Activated T-cell treated with anti-CD3 and anti-CD28 coated beads, Interleukin-2, amount 50 U/mL, for 24 hours (primary cell): ENCODE data around the gene EPHB1.
"Not testable (repeated sequence)": the region's sequence is repeated elsewhere in the genome, so short reads cannot be mapped to it uniquely, and the experiment has no call there.

Experiments
- DNase-seq: peaks from one replicate; pipeline ENCODE4 v3.0.0-alpha.2; 2020
- H3K27ac Mint-ChIP-seq: 2 replicates; pipeline ENCODE4 v1.8.0; 2020; ENCODE audit warnings: mild to moderate bottlenecking, mixed read lengths
- H3K27me3 Mint-ChIP-seq: 2 replicates; pipeline ENCODE4 v1.8.0; 2020; ENCODE audit warnings: mixed read lengths
- H3K36me3 Mint-ChIP-seq: 2 replicates; pipeline ENCODE4 v1.8.0; 2020; ENCODE audit warnings: low read depth, mixed read lengths
- H3K4me1 Mint-ChIP-seq: 2 replicates; pipeline ENCODE4 v1.8.0; 2020; ENCODE audit warnings: low read depth, mixed read lengths
- H3K4me3 Mint-ChIP-seq: 2 replicates; pipeline ENCODE4 v1.8.0; 2020; ENCODE audit warnings: mild to moderate bottlenecking, moderate library complexity, mixed read lengths
- H3K9me3 Mint-ChIP-seq: 2 replicates; pipeline ENCODE4 v1.8.0; 2020; ENCODE audit warnings: mixed read lengths

Gene EPHB1

GRCh38 chr3:135017003-135017893 lies 222.2 kb downstream of the EPHB1 start:
- Mint-ChIP-seq H3K27ac (no peak overlapping the region), H3K36me3 (no peaks in the 10 kb centered on the region), H3K4me3 (no peak overlapping the region), H3K27me3 (no peaks in the 10 kb centered on the region), H3K9me3 (no peaks in the 10 kb centered on the region), H3K4me1 (peaks cover 3% of the 10 kb centered on the region)
- DNase-seq: no peak

GRCh38 chr3:135018149-135018923 lies 223.3 kb downstream of the EPHB1 start:
- DNase-seq: no peak
- no peak overlapping the region for H3K4me3 Mint-ChIP-seq
- no peaks in the 10 kb centered on the region for H3K36me3 Mint-ChIP-seq
- H3K27ac Mint-ChIP-seq: no peak overlapping the region
- no peaks in the 10 kb centered on the region for H3K9me3 Mint-ChIP-seq
- H3K4me1 Mint-ChIP-seq: peaks cover 3% of the 10 kb centered on the region
- H3K27me3 Mint-ChIP-seq: no peaks in the 10 kb centered on the region

GRCh38 chr3:135020181-135020580 lies 225.1 kb downstream of the EPHB1 start:
- no peak for DNase-seq
- Mint-ChIP-seq H3K9me3 (no peaks in the 10 kb centered on the region), H3K27me3 (no peaks in the 10 kb centered on the region), H3K27ac (no peak overlapping the region), H3K36me3 (no peaks in the 10 kb centered on the region), H3K4me3 (no peak overlapping the region), H3K4me1 (peaks cover 3% of the 10 kb centered on the region)

- Mint-ChIP-seq H3K27ac (no peak overlapping the region), H3K4me3 (no peak overlapping the region), H3K4me1 (no peaks in the 10 kb centered on the region), H3K9me3 (no peaks in the 10 kb centered on the region), H3K27me3 (no peaks in the 10 kb centered on the region), H3K36me3 (no peaks in the 10 kb centered on the region)
- no peak for DNase-seq
Observed at GRCh38 chr3:135023996-135024658, 229.1 kb downstream of the EPHB1 start.

GRCh38 chr3:135030768-135031615 lies 235.9 kb downstream of the EPHB1 start:
- not testable (repeated sequence) for H3K9me3 Mint-ChIP-seq, DNase-seq, H3K27ac Mint-ChIP-seq, H3K36me3 Mint-ChIP-seq, H3K4me3 Mint-ChIP-seq, H3K4me1 Mint-ChIP-seq
- H3K27me3 Mint-ChIP-seq: peaks cover 26% of the 10 kb centered on the region

GRCh38 chr3:135033737-135034136 lies 238.7 kb downstream of the EPHB1 start:
- Mint-ChIP-seq H3K4me3 (no peak overlapping the region), H3K27ac (no peak overlapping the region), H3K9me3 (no peaks in the 10 kb centered on the region), H3K36me3 (no peaks in the 10 kb centered on the region), H3K4me1 (no peaks in the 10 kb centered on the region), H3K27me3 (peaks cover 26% of the 10 kb centered on the region)
- DNase-seq: no peak

GRCh38 chr3:135034291-135034768 lies 239.3 kb downstream of the EPHB1 start:
- DNase-seq: no peak
- no peaks in the 10 kb centered on the region for H3K36me3 Mint-ChIP-seq
- H3K4me1 Mint-ChIP-seq: no peaks in the 10 kb centered on the region
- no peaks in the 10 kb centered on the region for H3K9me3 Mint-ChIP-seq
- H3K4me3 Mint-ChIP-seq: no peak overlapping the region
- H3K27me3 Mint-ChIP-seq: peaks cover 26% of the 10 kb centered on the region
- H3K27ac Mint-ChIP-seq: no peak overlapping the region

- Mint-ChIP-seq H3K36me3 (no peaks in the 10 kb centered on the region), H3K9me3 (no peaks in the 10 kb centered on the region), H3K27me3 (peaks cover 26% of the 10 kb centered on the region), H3K27ac (no peak overlapping the region), H3K4me1 (no peaks in the 10 kb centered on the region), H3K4me3 (no peak overlapping the region)
- no peak for DNase-seq
Observed at GRCh38 chr3:135034891-135035440, 239.9 kb downstream of the EPHB1 start.

- Mint-ChIP-seq H3K27me3 (peaks cover 14% of the 10 kb centered on the region), H3K9me3 (no peaks in the 10 kb centered on the region), H3K36me3 (no peaks in the 10 kb centered on the region), H3K4me1 (no peaks in the 10 kb centered on the region), H3K4me3 (no peak overlapping the region), H3K27ac (no peak overlapping the region)
- no peak for DNase-seq
Observed at GRCh38 chr3:135038186-135038585, 243.1 kb downstream of the EPHB1 start.

GRCh38 chr3:135039536-135039935 lies 244.5 kb downstream of the EPHB1 start:
- H3K36me3 Mint-ChIP-seq, H3K27me3 Mint-ChIP-seq, H3K9me3 Mint-ChIP-seq, H3K4me1 Mint-ChIP-seq, H3K4me3 Mint-ChIP-seq, DNase-seq, H3K27ac Mint-ChIP-seq: not testable (repeated sequence)

GRCh38 chr3:135040321-135041240 lies 245.5 kb downstream of the EPHB1 start:
- no peak overlapping the region for H3K27ac Mint-ChIP-seq
- no peaks in the 10 kb centered on the region for H3K9me3 Mint-ChIP-seq
- H3K4me3 Mint-ChIP-seq: no peak overlapping the region
- no peak for DNase-seq
- no peaks in the 10 kb centered on the region for H3K36me3 Mint-ChIP-seq
- no peaks in the 10 kb centered on the region for H3K27me3 Mint-ChIP-seq
- no peaks in the 10 kb centered on the region for H3K4me1 Mint-ChIP-seq

GRCh38 chr3:135041601-135042000 lies 246.5 kb downstream of the EPHB1 start:
- Mint-ChIP-seq H3K36me3 (no peaks in the 10 kb centered on the region), H3K9me3 (no peaks in the 10 kb centered on the region), H3K27ac (no peak overlapping the region), H3K4me3 (no peak overlapping the region), H3K27me3 (no peaks in the 10 kb centered on the region), H3K4me1 (no peaks in the 10 kb centered on the region)
- no peak for DNase-seq

GRCh38 chr3:135047061-135047460 lies 252.0 kb downstream of the EPHB1 start:
- Mint-ChIP-seq H3K27ac (no peak overlapping the region), H3K4me1 (no peaks in the 10 kb centered on the region), H3K27me3 (no peaks in the 10 kb centered on the region), H3K9me3 (no peaks in the 10 kb centered on the region), H3K36me3 (no peaks in the 10 kb centered on the region), H3K4me3 (no peak overlapping the region)
- DNase-seq: no peak
